ENCODE results near the gene KDM8. TPM values are rescaled to one million over a fixed set of nuclear protein-coding genes. Genes with fewer than 3 reads are reported as not detected.

Gene KDM8
- total and polyA plus RNA-seq, 2 donors (not counting 3 experiments of a cell fraction or from before 2014, with no cell fraction given): 5.1 to 8.4 TPM

DNA sequence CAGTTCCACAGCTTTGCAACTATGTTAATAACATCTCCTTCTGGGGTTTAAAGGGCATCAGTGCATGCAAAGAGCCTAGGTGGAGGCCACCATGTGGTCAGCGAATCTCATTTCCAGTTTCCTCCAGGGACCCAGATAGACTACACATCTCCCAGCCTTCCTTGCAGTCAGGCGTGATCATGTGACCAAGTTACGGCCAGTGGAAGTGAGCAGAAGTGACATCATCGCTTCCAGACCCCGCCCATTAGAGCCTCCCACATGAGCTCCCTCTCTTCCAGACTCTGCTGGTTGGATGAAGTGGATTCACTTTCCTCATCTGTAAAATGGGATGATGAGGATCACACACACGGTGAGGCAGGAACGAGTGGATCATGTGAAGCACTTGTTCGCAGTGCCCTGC lies 27.4 kb upstream of the KDM8 start:
- TF ChIP-seq POLR2A (IDR thresholded peaks at IDR 0.05; ENCODE audit: low read depth, low read length) (no peak), JUN (IDR thresholded peaks at IDR 0.05; ENCODE audit: borderline replicate concordance, insufficient read depth, insufficient read length, low read depth) (no peak)
- TF ChIP-seq, protein P1, sequence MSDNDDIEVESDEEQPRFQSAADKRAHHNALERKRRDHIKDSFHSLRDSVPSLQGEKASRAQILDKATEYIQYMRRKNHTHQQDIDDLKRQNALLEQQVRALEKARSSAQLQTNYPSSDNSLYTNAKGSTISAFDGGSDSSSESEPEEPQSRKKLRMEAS (IDR thresholded peaks at IDR 0.05; ENCODE audit: insufficient read depth, insufficient read length): no peak
- H3K9me1 ChIP-seq (replicated peaks; ENCODE audit: control insufficient read depth, extremely low read depth, insufficient read depth, low read length): no peaks in the 10 kb centered on the region
- no peaks in the 10 kb centered on the region for H3K36me3 ChIP-seq (ENCODE audit: control insufficient read depth in 2 of 2, extremely low read depth in 1 of 2, insufficient read depth in 2 of 2, low read length in 2 of 2)
- POLR2A ChIA-PET: no interaction called here
- H3K27ac ChIP-seq (ENCODE audit: insufficient read depth, low read depth, low read length): no peak overlapping the region
- BruUV-seq (replicated peaks): no TSS peak
- FAIRE-seq: no peak
- intact Hi-C loops (cut with micrococcal nuclease) (no loop called here), dilution Hi-C loops (cut with MboI; ENCODE audit: extremely low pct_ligation_motif_present, low sequenced_read_pairs) (no loop called here)
- H3K27me3 ChIP-seq (ENCODE audit: control insufficient read depth in 2 of 2, insufficient read depth in 2 of 2, low read length in 2 of 2): no peaks in the 10 kb centered on the region
- no peaks in the 10 kb centered on the region for H4K20me1 ChIP-seq (replicated peaks; ENCODE audit: control insufficient read depth, extremely low read depth, insufficient read depth, low read length)
- peaks cover 18% of the 10 kb centered on the region for H3K4me1 ChIP-seq (ENCODE audit: control insufficient read depth, extremely low read depth, insufficient read depth, low read length)
- H3K4me2 ChIP-seq (ENCODE audit: insufficient read depth, low read length): no peak overlapping the region
- no peak overlapping the region for H3K4me3 ChIP-seq (replicated peaks in 1 of 3; ENCODE audit: insufficient read depth in 1 of 3, low read depth in 1 of 3, low read length in 3 of 3)
- H3K9ac ChIP-seq (replicated peaks; ENCODE audit: extremely low read depth, insufficient read depth, low read length): no peak overlapping the region
- no peak for DNase-seq (ENCODE audit: low read depth, low spot score)
- H3K9me3 ChIP-seq (replicated peaks; ENCODE audit: control insufficient read depth, insufficient read depth, low read length): no peaks in the 10 kb centered on the region
- H2AFZ ChIP-seq (ENCODE audit: low read depth, low read length): no peak overlapping the region
- H3K79me2 ChIP-seq (ENCODE audit: control insufficient read depth, insufficient read depth, low read length): no peaks in the 10 kb centered on the region
- CTCF ChIA-PET: interaction anchor here (1.6 kb wide), 1 partner anchor 192 kb away, joined by 4 read pairs; no protein-coding TSS in a partner anchor

DNA sequence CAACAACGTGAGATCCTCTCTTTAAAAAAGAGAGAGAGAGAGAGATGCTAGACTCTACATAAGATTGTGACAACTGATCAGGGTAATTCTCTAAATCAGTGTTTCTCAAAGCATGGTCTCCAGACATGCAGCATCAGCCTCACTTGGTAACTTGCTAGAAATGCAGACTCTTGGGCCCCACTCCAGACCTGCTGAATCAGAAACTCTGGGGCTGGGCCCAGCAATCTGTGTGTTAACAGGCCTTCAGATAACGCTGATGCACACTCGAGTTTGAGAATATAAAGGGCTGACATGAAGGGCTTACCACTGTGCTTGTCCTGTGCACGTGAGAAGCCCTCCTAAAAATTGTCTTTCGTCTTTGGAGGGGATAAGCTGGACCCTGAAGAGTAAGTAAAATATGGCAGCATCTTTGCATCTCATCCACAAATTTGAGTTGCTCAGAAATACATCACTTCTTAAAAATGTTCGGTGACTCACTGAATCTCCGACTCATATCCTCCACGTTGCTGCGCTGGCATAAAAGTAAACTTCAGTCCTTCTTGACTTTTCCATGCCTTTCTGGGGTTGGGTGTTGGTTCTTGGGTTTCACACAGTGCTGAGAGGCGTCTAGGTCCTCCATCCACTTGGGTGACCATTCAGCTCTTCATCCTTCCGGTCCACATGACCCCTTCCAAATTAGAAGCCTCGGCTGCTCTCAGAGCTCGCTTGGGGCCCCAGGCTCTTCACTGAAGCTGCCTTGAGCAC lies 26.1 kb upstream of the KDM8 start:
- Histone ChIP-seq H3K4me3 (replicated peaks in 1 of 3; ENCODE audit: insufficient read depth in 1 of 3, low read depth in 1 of 3, low read length in 3 of 3) (no peak overlapping the region), H3K9me3 (replicated peaks; ENCODE audit: control insufficient read depth, insufficient read depth, low read length) (no peaks in the 10 kb centered on the region), H3K36me3 (ENCODE audit: control insufficient read depth in 2 of 2, extremely low read depth in 1 of 2, insufficient read depth in 2 of 2, low read length in 2 of 2) (no peaks in the 10 kb centered on the region), H3K9me1 (replicated peaks; ENCODE audit: control insufficient read depth, extremely low read depth, insufficient read depth, low read length) (no peaks in the 10 kb centered on the region), H2AFZ (ENCODE audit: low read depth, low read length) (peak overlapping the region; percentile 72), H3K9ac (replicated peaks; ENCODE audit: extremely low read depth, insufficient read depth, low read length) (no peak overlapping the region), H3K4me1 (ENCODE audit: control insufficient read depth, extremely low read depth, insufficient read depth, low read length) (peaks cover 18% of the 10 kb centered on the region), H3K79me2 (ENCODE audit: control insufficient read depth, insufficient read depth, low read length) (no peaks in the 10 kb centered on the region), H3K4me2 (ENCODE audit: insufficient read depth, low read length) (no peak overlapping the region), H3K27me3 (ENCODE audit: control insufficient read depth in 2 of 2, insufficient read depth in 2 of 2, low read length in 2 of 2) (peaks cover 3 to 10% of the 10 kb centered on the region in 2 experiments), H3K27ac (ENCODE audit: insufficient read depth, low read depth, low read length) (peak overlapping the region; percentile 60), H4K20me1 (replicated peaks; ENCODE audit: control insufficient read depth, extremely low read depth, insufficient read depth, low read length) (no peaks in the 10 kb centered on the region)
- dilution Hi-C loops (cut with MboI; ENCODE audit: extremely low pct_ligation_motif_present, low sequenced_read_pairs): no loop called here
- TF ChIP-seq, protein P2, sequence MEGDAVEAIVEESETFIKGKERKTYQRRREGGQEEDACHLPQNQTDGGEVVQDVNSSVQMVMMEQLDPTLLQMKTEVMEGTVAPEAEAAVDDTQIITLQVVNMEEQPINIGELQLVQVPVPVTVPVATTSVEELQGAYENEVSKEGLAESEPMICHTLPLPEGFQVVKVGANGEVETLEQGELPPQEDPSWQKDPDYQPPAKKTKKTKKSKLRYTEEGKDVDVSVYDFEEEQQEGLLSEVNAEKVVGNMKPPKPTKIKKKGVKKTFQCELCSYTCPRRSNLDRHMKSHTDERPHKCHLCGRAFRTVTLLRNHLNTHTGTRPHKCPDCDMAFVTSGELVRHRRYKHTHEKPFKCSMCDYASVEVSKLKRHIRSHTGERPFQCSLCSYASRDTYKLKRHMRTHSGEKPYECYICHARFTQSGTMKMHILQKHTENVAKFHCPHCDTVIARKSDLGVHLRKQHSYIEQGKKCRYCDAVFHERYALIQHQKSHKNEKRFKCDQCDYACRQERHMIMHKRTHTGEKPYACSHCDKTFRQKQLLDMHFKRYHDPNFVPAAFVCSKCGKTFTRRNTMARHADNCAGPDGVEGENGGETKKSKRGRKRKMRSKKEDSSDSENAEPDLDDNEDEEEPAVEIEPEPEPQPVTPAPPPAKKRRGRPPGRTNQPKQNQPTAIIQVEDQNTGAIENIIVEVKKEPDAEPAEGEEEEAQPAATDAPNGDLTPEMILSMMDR (IDR thresholded peaks at IDR 0.05; ENCODE audit: extremely low read depth in 1 of 2, insufficient read depth in 1 of 2, low read depth in 1 of 2, low read length in 2 of 2): no peak
- TF ChIP-seq FOS (IDR thresholded peaks at IDR 0.05; ENCODE audit: borderline replicate concordance, insufficient read depth, low read length): peak; percentile 83
- TF ChIP-seq JUN (IDR thresholded peaks at IDR 0.05; ENCODE audit: borderline replicate concordance, insufficient read depth, insufficient read length, low read depth): peak; percentile 73
- intact Hi-C loops (cut with micrococcal nuclease): no loop called here
- DNase-seq (ENCODE audit: low read depth, low spot score) (peak; percentile 52), FAIRE-seq (peak; percentile 73)
- CTCF ChIA-PET: interaction anchor here (1.6 to 4.5 kb wide), 4 partner anchors 19 to 280 kb away, joined by 4 to 136 read pairs (median 34); partner anchors contain the start of gene KDM8
- BruUV-seq (replicated peaks): no TSS peak
- POLR2A ChIA-PET: no interaction called here
